Measurements from ENCODE around the gene DPYSL5.

DPYSL5 gene

GRCh38 chr2:26852405-26853306, 4.7 kb downstream of the DPYSL5 start:
- no peak overlapping the region for H2BK120ac ChIP-seq (ENCODE audit: low read depth, low read length)
- H4K8ac ChIP-seq (ENCODE audit: low read depth, low read length) = no peak overlapping the region
- H2BK15ac ChIP-seq (replicated peaks; ENCODE audit: low read depth) = no peak overlapping the region
- H2AK5ac ChIP-seq (ENCODE audit: low read length) = no peak overlapping the region
- no peak overlapping the region for H4K5ac ChIP-seq (ENCODE audit: low read length)
- no peak overlapping the region for H3K4ac ChIP-seq (ENCODE audit: low read depth, low read length)
- DNase-seq = no peak
- no peak overlapping the region for H3K56ac ChIP-seq (ENCODE audit: low read length)
- no peaks in the 10 kb centered on the region for H3K79me1 ChIP-seq (ENCODE audit: low read length)
- H3K36me3 ChIP-seq (ENCODE audit: control insufficient read depth, insufficient read depth, low read length) = no peaks in the 10 kb centered on the region
- no peak overlapping the region for H3K18ac ChIP-seq (ENCODE audit: low read length)
- no peak overlapping the region for H3K9ac ChIP-seq (ENCODE audit: low read length)
- H3K27ac ChIP-seq (ENCODE audit: low read depth, low read length) = no peak overlapping the region
- no CpG with 5 or more reads among the region's 7 CpGs for WGBS (ENCODE audit: extremely low coverage, insufficient coverage, low lambda C conversion rate)
- H2BK5ac ChIP-seq (ENCODE audit: low read length) = no peak overlapping the region
- H3K23ac ChIP-seq (ENCODE audit: low read length) = no peak overlapping the region
- no peak overlapping the region for H3K4me3 ChIP-seq (ENCODE audit: low read length)
- H3K27me3 ChIP-seq (ENCODE audit: insufficient read depth, low read length, poor library complexity) = peaks cover 38% of the 10 kb centered on the region
- no peaks in the 10 kb centered on the region for H3K79me2 ChIP-seq (ENCODE audit: control insufficient read depth, insufficient read depth, low read length)
- no peak overlapping the region for H3K4me2 ChIP-seq (ENCODE audit: low read length)
- no peaks in the 10 kb centered on the region for H3K4me1 ChIP-seq (ENCODE audit: control insufficient read depth, low read depth, low read length)

GRCh38 chr2:26853751-26854150, 5.8 kb downstream of the DPYSL5 start:
- DNase-seq = no peak
- Histone ChIP-seq H3K79me2 (ENCODE audit: control insufficient read depth, insufficient read depth, low read length) (no peaks in the 10 kb centered on the region), H3K4me3 (ENCODE audit: low read length) (no peak overlapping the region), H4K8ac (ENCODE audit: low read depth, low read length) (no peak overlapping the region), H3K27ac (ENCODE audit: low read depth, low read length) (no peak overlapping the region), H3K27me3 (ENCODE audit: insufficient read depth, low read length, poor library complexity) (peaks cover 30% of the 10 kb centered on the region), H3K79me1 (ENCODE audit: low read length) (no peaks in the 10 kb centered on the region), H3K4ac (ENCODE audit: low read depth, low read length) (no peak overlapping the region), H3K4me1 (ENCODE audit: control insufficient read depth, low read depth, low read length) (no peaks in the 10 kb centered on the region), H4K5ac (ENCODE audit: low read length) (no peak overlapping the region), H2AK5ac (ENCODE audit: low read length) (no peak overlapping the region), H3K9ac (ENCODE audit: low read length) (no peak overlapping the region), H2BK120ac (ENCODE audit: low read depth, low read length) (no peak overlapping the region), H3K36me3 (ENCODE audit: control insufficient read depth, insufficient read depth, low read length) (no peaks in the 10 kb centered on the region), H3K23ac (ENCODE audit: low read length) (no peak overlapping the region), H3K56ac (ENCODE audit: low read length) (no peak overlapping the region), H2BK5ac (ENCODE audit: low read length) (no peak overlapping the region), H2BK15ac (replicated peaks; ENCODE audit: low read depth) (no peak overlapping the region), H3K4me2 (ENCODE audit: low read length) (no peak overlapping the region), H3K18ac (ENCODE audit: low read length) (no peak overlapping the region)

- Histone ChIP-seq H4K5ac (ENCODE audit: low read length) (no peak overlapping the region), H3K9ac (ENCODE audit: low read length) (no peak overlapping the region), H3K4me2 (ENCODE audit: low read length) (no peak overlapping the region), H3K27me3 (ENCODE audit: insufficient read depth, low read length, poor library complexity) (peaks cover 24% of the 10 kb centered on the region), H4K8ac (ENCODE audit: low read depth, low read length) (no peak overlapping the region), H2BK120ac (ENCODE audit: low read depth, low read length) (no peak overlapping the region), H3K4me1 (ENCODE audit: control insufficient read depth, low read depth, low read length) (no peaks in the 10 kb centered on the region), H3K27ac (ENCODE audit: low read depth, low read length) (no peak overlapping the region), H3K56ac (ENCODE audit: low read length) (no peak overlapping the region), H3K4ac (ENCODE audit: low read depth, low read length) (no peak overlapping the region), H3K18ac (ENCODE audit: low read length) (no peak overlapping the region), H3K23ac (ENCODE audit: low read length) (no peak overlapping the region), H2AK5ac (ENCODE audit: low read length) (no peak overlapping the region), H2BK5ac (ENCODE audit: low read length) (no peak overlapping the region), H3K79me1 (ENCODE audit: low read length) (no peaks in the 10 kb centered on the region), H3K4me3 (ENCODE audit: low read length) (no peak overlapping the region), H2BK15ac (replicated peaks; ENCODE audit: low read depth) (no peak overlapping the region), H3K36me3 (ENCODE audit: control insufficient read depth, insufficient read depth, low read length) (no peaks in the 10 kb centered on the region), H3K79me2 (ENCODE audit: control insufficient read depth, insufficient read depth, low read length) (no peaks in the 10 kb centered on the region)
- no peak for DNase-seq
- no CpG with 5 or more reads among the region's 1 CpG for WGBS (ENCODE audit: extremely low coverage, insufficient coverage, low lambda C conversion rate)
These were observed 6.4 kb downstream of the DPYSL5 start for GRCh38 chr2:26854283-26854827.

- Histone ChIP-seq H3K18ac (ENCODE audit: low read length) (no peak overlapping the region), H3K4me3 (ENCODE audit: low read length) (no peak overlapping the region), H2BK15ac (replicated peaks; ENCODE audit: low read depth) (no peak overlapping the region), H3K4ac (ENCODE audit: low read depth, low read length) (no peak overlapping the region), H3K36me3 (ENCODE audit: control insufficient read depth, insufficient read depth, low read length) (no peaks in the 10 kb centered on the region), H3K9ac (ENCODE audit: low read length) (no peak overlapping the region), H3K27ac (ENCODE audit: low read depth, low read length) (no peak overlapping the region), H2AK5ac (ENCODE audit: low read length) (no peak overlapping the region), H3K79me1 (ENCODE audit: low read length) (no peaks in the 10 kb centered on the region), H4K5ac (ENCODE audit: low read length) (no peak overlapping the region), H3K27me3 (ENCODE audit: insufficient read depth, low read length, poor library complexity) (peaks cover 13% of the 10 kb centered on the region), H4K8ac (ENCODE audit: low read depth, low read length) (no peak overlapping the region), H3K56ac (ENCODE audit: low read length) (no peak overlapping the region), H2BK120ac (ENCODE audit: low read depth, low read length) (no peak overlapping the region), H3K4me1 (ENCODE audit: control insufficient read depth, low read depth, low read length) (no peaks in the 10 kb centered on the region), H3K23ac (ENCODE audit: low read length) (no peak overlapping the region), H3K4me2 (ENCODE audit: low read length) (no peak overlapping the region), H2BK5ac (ENCODE audit: low read length) (no peak overlapping the region), H3K79me2 (ENCODE audit: control insufficient read depth, insufficient read depth, low read length) (no peaks in the 10 kb centered on the region)
- no CpG with 5 or more reads among the region's 7 CpGs for WGBS (ENCODE audit: extremely low coverage, insufficient coverage, low lambda C conversion rate)
- no peak for DNase-seq
These were observed 7.5 kb downstream of the DPYSL5 start for GRCh38 chr2:26855466-26855865.

- no peak overlapping the region for H3K18ac ChIP-seq (ENCODE audit: low read length)
- H3K79me1 ChIP-seq (ENCODE audit: low read length) = no peaks in the 10 kb centered on the region
- no peak overlapping the region for H3K4me2 ChIP-seq (ENCODE audit: low read length)
- no peak overlapping the region for H3K27ac ChIP-seq (ENCODE audit: low read depth, low read length)
- no peak overlapping the region for H3K4me3 ChIP-seq (ENCODE audit: low read length)
- H4K5ac ChIP-seq (ENCODE audit: low read length) = no peak overlapping the region
- H3K56ac ChIP-seq (ENCODE audit: low read length) = no peak overlapping the region
- DNase-seq = no peak
- H3K36me3 ChIP-seq (ENCODE audit: control insufficient read depth, insufficient read depth, low read length) = no peaks in the 10 kb centered on the region
- H2AK5ac ChIP-seq (ENCODE audit: low read length) = no peak overlapping the region
- no peak overlapping the region for H3K23ac ChIP-seq (ENCODE audit: low read length)
- no peaks in the 10 kb centered on the region for H3K27me3 ChIP-seq (ENCODE audit: insufficient read depth, low read length, poor library complexity)
- H4K8ac ChIP-seq (ENCODE audit: low read depth, low read length) = no peak overlapping the region
- no peak overlapping the region for H2BK120ac ChIP-seq (ENCODE audit: low read depth, low read length)
- no CpG with 5 or more reads among the region's 4 CpGs for WGBS (ENCODE audit: extremely low coverage, insufficient coverage, low lambda C conversion rate)
- H3K9ac ChIP-seq (ENCODE audit: low read length) = no peak overlapping the region
- no peak overlapping the region for H2BK5ac ChIP-seq (ENCODE audit: low read length)
- no peak overlapping the region for H2BK15ac ChIP-seq (replicated peaks; ENCODE audit: low read depth)
- H3K79me2 ChIP-seq (ENCODE audit: control insufficient read depth, insufficient read depth, low read length) = no peaks in the 10 kb centered on the region
- no peaks in the 10 kb centered on the region for H3K4me1 ChIP-seq (ENCODE audit: control insufficient read depth, low read depth, low read length)
- no peak overlapping the region for H3K4ac ChIP-seq (ENCODE audit: low read depth, low read length)
These were observed 11.7 kb downstream of the DPYSL5 start for GRCh38 chr2:26859622-26860021.

Data from mesendoderm (in vitro differentiated cells).